HepG2 (cell line): ENCODE data around the gene CHST3. TPM values are rescaled to one million over a fixed set of nuclear protein-coding genes. Genes with fewer than 3 reads are reported as not detected.

Experiments used
- ARID5B ChIP-seq: IDR thresholded peaks from 2 replicates; pipeline ENCODE4 v1.4.0; 2020; ENCODE audit warnings: mild to moderate bottlenecking, missing genetic modification reagents
- FOXK1 ChIP-seq: sonication (generic); formaldehyde crosslinking; IDR thresholded peaks from 2 replicates; pipeline ENCODE4 v1.4.0; 2020; ENCODE audit warnings: low read depth, missing genetic modification reagents, borderline replicate concordance
- HNF4A ChIP-seq: sonication (generic); formaldehyde crosslinking; IDR thresholded peaks from 2 replicates; pipeline ENCODE4 v1.4.0; 2020; ENCODE audit warnings: missing genetic modification reagents
- KLF11 ChIP-seq: IDR thresholded peaks from 2 replicates; pipeline ENCODE4 v1.6.1; 2016; ENCODE audit warnings: missing compliant biosample characterization
- KLF16 ChIP-seq, 2 experiments: sonication (generic) in 1 of 2; formaldehyde crosslinking in 1 of 2; IDR thresholded peaks; 2 replicates each; pipeline versions ENCODE4 v1.6.1 to v1.8.0; 2016 to 2023; ENCODE audit warnings: missing genetic modification reagents in 2 of 2, missing compliant biosample characterization in 1 of 2
- MBD4 ChIP-seq: IDR thresholded peaks from 2 replicates; pipeline ENCODE4 v1.6.1; 2012; ENCODE audit warnings: low read length, inconsistent platforms, borderline replicate concordance
- MLX ChIP-seq: IDR thresholded peaks from 2 replicates; pipeline ENCODE4 v1.6.1; 2016
- MTA1 ChIP-seq: sonication (generic); formaldehyde crosslinking; IDR thresholded peaks from 2 replicates; pipeline ENCODE4 v1.4.0; 2020; ENCODE audit warnings: missing genetic modification reagents, mild to moderate bottlenecking, borderline replicate concordance
- NCOA2 ChIP-seq: sonication (generic); formaldehyde crosslinking; IDR thresholded peaks from 2 replicates; pipeline ENCODE4 v1.8.0; 2022; ENCODE audit warnings: inconsistent platforms
- PREB ChIP-seq: sonication (generic); formaldehyde crosslinking; IDR thresholded peaks from 2 replicates; pipeline ENCODE4 v1.4.0; 2020; ENCODE audit warnings: missing genetic modification reagents
- SP1 ChIP-seq, 2 experiments: fragments of 450-650 bp in 1 of 2; sonication (generic) in 1 of 2; formaldehyde crosslinking in 1 of 2; IDR thresholded peaks; 2 replicates each; pipeline versions ENCODE4 v1.4.0 to v1.6.1; 2016 to 2020; ENCODE audit warnings: missing genetic modification reagents in 1 of 2
- TFDP2 ChIP-seq: sonication (generic); formaldehyde crosslinking; IDR thresholded peaks from 2 replicates; pipeline ENCODE4 v1.4.0; 2020; ENCODE audit warnings: missing genetic modification reagents
- WIZ ChIP-seq: sonication (generic); formaldehyde crosslinking; IDR thresholded peaks from 2 replicates; pipeline ENCODE4 v1.5.1; 2020; ENCODE audit warnings: mild to moderate bottlenecking, missing genetic modification reagents
- YEATS4 ChIP-seq: sonication (generic); formaldehyde crosslinking; IDR thresholded peaks from 2 replicates; pipeline ENCODE4 v1.4.0; 2020; ENCODE audit warnings: missing genetic modification reagents, borderline replicate concordance
- ZFP1 ChIP-seq: IDR thresholded peaks from 2 replicates; pipeline ENCODE4 v1.6.1; 2016
- ZNF687 ChIP-seq: sonication (generic); formaldehyde crosslinking; IDR thresholded peaks from 2 replicates; pipeline ENCODE4 v1.5.1; 2020; ENCODE audit warnings: mild to moderate bottlenecking, missing genetic modification reagents, moderate library complexity
- ZNF839 ChIP-seq: sonication (generic); formaldehyde crosslinking; IDR thresholded peaks from 2 replicates; pipeline ENCODE4 v1.4.0; 2020; ENCODE audit warnings: missing genetic modification reagents, mild to moderate bottlenecking, borderline replicate concordance
- ZNF878 ChIP-seq: sonication (generic); formaldehyde crosslinking; IDR thresholded peaks from 2 replicates; pipeline ENCODE4 v1.8.1; 2023; ENCODE audit warnings: mild to moderate bottlenecking, missing genetic modification reagents, moderate library complexity
- polyA plus RNA-seq, 8 experiments: library from polyadenylated mRNA; depleted of rRNA in 3 of 8; stranded (reverse) in 7 of 8; unstranded in 1 of 8; fragments of >200 nt; fragmentation: Illumina TruSeq in 4 of 8; extraction: Trizol in 4 of 8; gene quantifications; 2 replicates each; pipeline versions ENCODE4 v1.2.1 to v1.2.3, GENCODE V29; 2011 to 2016; ENCODE audit warnings: low read depth in 4 of 8, missing spikeins in 1 of 8, mixed read lengths in 1 of 8; ENCODE audit not compliant: insufficient read depth in 1 of 8
- total RNA-seq, 5 experiments: library from RNA; depleted of rRNA; stranded (reverse); fragments of >200 nt; fragmentation: Illumina TruSeq; extraction: Trizol; gene quantifications; 2 replicates each; pipeline ENCODE4 v1.2.3, GENCODE V29; 2016; ENCODE audit warnings: low read depth in 1 of 5

Gene CHST3
- total and polyA plus RNA-seq, 2 of the 13 experiments (the other 11 are each of a cell fraction or from before 2014, with no cell fraction given): 7.2 to 18.7 TPM

GRCh38 chr10:72056932-72057751, 92.9 kb downstream of the CHST3 start (continued):
- TF ChIP-seq SP1 (IDR thresholded peaks at IDR 0.05) (no peak), SP1 (CRISPR knock-in tag; IDR thresholded peaks at IDR 0.05) (peak; percentile 21; the same call in 1 of the 2 replicates), WIZ (CRISPR knock-in tag) (0 out of 2 replicates have a peak, but pooled peaks have one; percentile 46), HNF4A (peak; percentile 75), ZNF687 (CRISPR knock-in tag) (peak; percentile 100), YEATS4 (CRISPR knock-in tag) (peak; percentile 38; the same call in 1 of the 2 replicates), FOXK1 (no peak), ARID5B (peak; percentile 63), TFDP2 (CRISPR knock-in tag) (peak; percentile 45; the same call in 1 of the 2 replicates), ZFP1 (CRISPR knock-in tag) (no peak), PREB (no peak), KLF11 (peak; percentile 70; the same call in 1 of the 2 replicates), KLF16 (CRISPR knock-in tag; IDR thresholded peaks at IDR 0.05) (no peak), NCOA2 (peak; percentile 71), MBD4 (no peak), MLX (CRISPR knock-in tag) (peak; percentile 35; the same call in 1 of the 2 replicates), ZNF839 (no peak), MTA1 (CRISPR knock-in tag) (peak; percentile 84; the same call in 1 of the 2 replicates), ZNF878 (CRISPR knock-in tag) (no peak)
